Lower leg skin (tissue), 4 donors: Measurements from ENCODE around the gene MEGF6. TPM values are rescaled to one million over a fixed set of nuclear protein-coding genes. Genes with fewer than 3 reads are reported as not detected.

Experiments
- DNase-seq, 2 donors: peaks; one replicate each; pipeline ENCODE4 v3.0.0-alpha.2; 2019; ENCODE audit warnings: low spot score in 2 of 2
- H3K4me3 ChIP-seq: fragments of 200-600 bp; sonication (generic); 2 replicates; pipeline ENCODE4 v1.5.1; 2017; ENCODE audit warnings: mild to moderate bottlenecking, low read depth; ENCODE audit not compliant: poor library complexity, severe bottlenecking
- POLR2A ChIP-seq, 2 donors: fragments of 450-650 bp; IDR thresholded peaks; one replicate each; pipeline ENCODE4 v1.6.1; 2016 to 2017; ENCODE audit warnings: antibody characterized with exemption in 2 of 2, mild to moderate bottlenecking in 1 of 2, moderate library complexity in 1 of 2
- WGBS, 2 donors: methylation state at CpG; one replicate each; pipeline ENCODE4 v1.1.5; 2018; 5-methylcytosine and 5-hydroxymethylcytosine counted together
- intact Hi-C: fragments of 100-400 bp; cut with DNase I; formaldehyde crosslinking; loops from one replicate; pipeline ENCODE4 v1.15.0; 2023; ENCODE audit warnings: low total_unique reads
- total RNA-seq, 4 donors: library from RNA; depleted of rRNA; stranded (reverse); fragments of >200 nt; gene quantifications; one replicate each; pipeline ENCODE4 v1.1.0, GENCODE V29; 2016
- TF ChIP-seq, protein P1 (sequence below), 3 donors: fragments of 450-650 bp; IDR thresholded peaks; one replicate each; pipeline ENCODE4 v1.5.1; 2016; ENCODE audit warnings: antibody characterized with exemption in 3 of 3, mild to moderate bottlenecking in 3 of 3, moderate library complexity in 2 of 3

The MEGF6 gene
- total RNA-seq, 4 donors from 2014 or later, result 81.1 to 147 (median 86.1) TPM

DNA sequence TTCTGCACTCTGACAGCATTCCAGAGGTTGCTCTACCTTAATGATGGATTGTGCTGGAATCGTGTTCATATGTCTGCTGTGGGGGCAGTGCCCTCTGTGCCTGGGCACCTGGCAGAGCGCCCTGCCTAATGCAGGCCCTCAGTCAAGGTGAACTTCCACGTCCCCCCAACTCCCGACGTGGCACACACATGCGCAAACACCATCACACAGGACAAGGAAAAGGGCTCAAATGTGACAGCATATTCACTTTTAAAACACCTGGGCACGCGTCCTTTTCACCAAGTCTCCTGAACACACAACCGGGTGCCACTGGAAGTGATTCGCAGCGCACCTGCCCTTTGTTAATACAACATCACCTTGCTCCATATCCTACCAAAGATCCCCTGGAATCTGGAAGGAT, 25.2 kb upstream of the MEGF6 start:
- H3K4me3 ChIP-seq, result no peak overlapping the region
- TF ChIP-seq, protein P1, sequence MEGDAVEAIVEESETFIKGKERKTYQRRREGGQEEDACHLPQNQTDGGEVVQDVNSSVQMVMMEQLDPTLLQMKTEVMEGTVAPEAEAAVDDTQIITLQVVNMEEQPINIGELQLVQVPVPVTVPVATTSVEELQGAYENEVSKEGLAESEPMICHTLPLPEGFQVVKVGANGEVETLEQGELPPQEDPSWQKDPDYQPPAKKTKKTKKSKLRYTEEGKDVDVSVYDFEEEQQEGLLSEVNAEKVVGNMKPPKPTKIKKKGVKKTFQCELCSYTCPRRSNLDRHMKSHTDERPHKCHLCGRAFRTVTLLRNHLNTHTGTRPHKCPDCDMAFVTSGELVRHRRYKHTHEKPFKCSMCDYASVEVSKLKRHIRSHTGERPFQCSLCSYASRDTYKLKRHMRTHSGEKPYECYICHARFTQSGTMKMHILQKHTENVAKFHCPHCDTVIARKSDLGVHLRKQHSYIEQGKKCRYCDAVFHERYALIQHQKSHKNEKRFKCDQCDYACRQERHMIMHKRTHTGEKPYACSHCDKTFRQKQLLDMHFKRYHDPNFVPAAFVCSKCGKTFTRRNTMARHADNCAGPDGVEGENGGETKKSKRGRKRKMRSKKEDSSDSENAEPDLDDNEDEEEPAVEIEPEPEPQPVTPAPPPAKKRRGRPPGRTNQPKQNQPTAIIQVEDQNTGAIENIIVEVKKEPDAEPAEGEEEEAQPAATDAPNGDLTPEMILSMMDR (IDR thresholded peaks at IDR 0.05), result no peak
- TF ChIP-seq POLR2A (IDR thresholded peaks at IDR 0.05), result no peak
- WGBS, 2 donors, result 96 to 98% methylated on average over 11 of the region's 11 CpGs
- no peak for DNase-seq
- intact Hi-C loops, result no loop called here

DNA sequence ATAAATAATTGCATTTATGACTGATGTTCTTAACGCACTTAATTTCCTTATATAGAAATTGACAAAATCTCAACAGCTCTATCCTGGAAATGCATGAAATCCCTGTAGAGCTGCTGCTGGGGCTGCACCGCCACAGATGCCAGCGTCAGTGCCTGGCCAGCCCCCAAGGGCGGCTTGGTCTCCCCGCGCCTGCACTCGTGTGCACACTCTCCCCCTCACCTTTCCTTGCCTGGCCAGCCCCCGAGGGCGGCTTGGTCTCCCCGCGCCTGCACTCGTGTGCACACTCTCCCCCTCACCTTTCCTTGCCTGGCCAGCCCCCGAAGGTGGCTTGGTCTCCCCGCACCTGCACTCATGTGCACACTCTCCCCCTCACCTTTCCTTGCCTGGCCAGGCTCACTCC, 24.8 kb upstream of the MEGF6 start:
- H3K4me3 ChIP-seq, result no peak overlapping the region
- no peak for TF ChIP-seq POLR2A (IDR thresholded peaks at IDR 0.05)
- TF ChIP-seq, protein P1 (IDR thresholded peaks at IDR 0.05), result no peak
- 86 to 93% methylated on average over 14 of the region's 14 CpGs for WGBS, 2 donors
- no peak for DNase-seq
- intact Hi-C loops, result no loop called here

DNA sequence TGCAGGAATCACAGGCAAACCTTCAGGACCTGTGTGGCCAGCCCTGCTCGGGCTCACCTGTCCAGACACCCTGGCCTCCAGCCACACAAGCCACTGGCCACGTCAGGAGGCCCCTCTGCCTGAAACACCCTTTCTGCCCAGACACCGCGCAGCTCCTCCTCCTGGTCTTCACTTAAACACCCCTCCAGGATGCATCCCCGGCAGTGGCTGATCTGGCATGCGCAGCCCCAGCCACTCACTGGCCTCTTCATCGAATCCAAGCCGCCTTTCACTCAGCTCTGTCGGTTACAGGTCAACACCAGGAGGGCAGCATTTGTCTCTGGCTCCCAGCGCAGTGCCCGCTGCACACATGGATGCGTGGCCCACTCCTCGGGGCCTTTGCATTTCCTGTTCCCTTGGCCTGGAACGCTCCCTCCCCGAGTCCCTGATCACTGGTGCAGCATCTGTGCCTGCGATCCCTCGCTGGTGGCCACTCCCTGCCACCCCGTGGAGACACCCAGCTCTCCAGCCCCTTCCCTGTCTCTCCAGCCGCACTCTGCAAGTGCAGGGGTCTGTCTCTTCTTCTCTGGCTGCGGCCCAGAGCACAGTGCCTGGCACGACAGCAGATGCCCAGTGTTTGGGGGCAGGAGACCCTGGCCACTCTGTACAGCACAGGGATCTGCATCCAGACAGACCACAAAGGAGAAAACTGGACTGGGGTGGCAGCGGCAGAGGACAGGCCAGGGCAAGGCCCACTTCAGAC, 22.9 kb upstream of the MEGF6 start:
- DNase-seq, result no peak
- no peak for TF ChIP-seq POLR2A (IDR thresholded peaks at IDR 0.05)
- TF ChIP-seq, protein P1 (IDR thresholded peaks at IDR 0.05), result no peak
- WGBS, 2 donors, result 94% methylated on average over 22 of the region's 22 CpGs
- no peak overlapping the region for H3K4me3 ChIP-seq
- intact Hi-C loops, result no loop called here

DNA sequence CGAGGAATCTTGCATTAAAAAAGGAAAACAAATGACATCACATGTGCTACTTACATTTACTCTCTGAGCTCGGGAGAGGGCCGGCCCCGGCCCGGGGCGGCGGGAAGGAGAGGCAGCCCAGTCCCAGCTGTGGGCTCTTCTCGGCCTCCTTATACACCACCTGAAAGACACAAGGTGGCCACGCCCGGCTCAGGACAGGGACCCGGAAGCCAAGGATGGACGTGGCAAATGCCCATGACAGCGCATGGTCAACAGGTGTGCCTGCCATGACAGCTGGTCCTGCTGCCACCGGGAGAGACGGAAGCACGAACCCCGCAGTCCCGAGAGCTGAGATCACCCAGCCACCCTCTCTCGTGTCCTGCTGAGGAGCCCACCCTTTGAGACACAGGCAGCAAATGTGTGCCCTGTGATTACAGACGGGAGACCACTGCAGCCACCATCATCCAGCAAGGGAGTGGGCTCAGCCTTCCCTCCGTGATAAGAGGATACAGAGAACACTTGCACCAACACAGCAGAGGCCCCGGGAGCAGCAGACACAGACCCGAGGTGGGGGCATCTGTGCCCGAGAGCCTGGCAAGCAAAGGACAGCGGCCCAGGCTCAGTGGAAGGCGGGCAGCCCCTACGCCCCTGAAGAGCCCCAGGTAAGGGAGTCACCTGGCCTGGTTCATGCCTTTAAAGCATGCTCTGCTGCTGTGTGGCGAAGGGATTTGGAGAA, 22.2 kb upstream of the MEGF6 start:
- intact Hi-C loops, result no loop called here
- TF ChIP-seq, protein P1 (IDR thresholded peaks at IDR 0.05), result no peak
- TF ChIP-seq POLR2A (IDR thresholded peaks at IDR 0.05), result no peak
- DNase-seq, result no peak
- no peak overlapping the region for H3K4me3 ChIP-seq
- 92 to 94% methylated on average over 28 of the region's 28 CpGs for WGBS, 2 donors

DNA sequence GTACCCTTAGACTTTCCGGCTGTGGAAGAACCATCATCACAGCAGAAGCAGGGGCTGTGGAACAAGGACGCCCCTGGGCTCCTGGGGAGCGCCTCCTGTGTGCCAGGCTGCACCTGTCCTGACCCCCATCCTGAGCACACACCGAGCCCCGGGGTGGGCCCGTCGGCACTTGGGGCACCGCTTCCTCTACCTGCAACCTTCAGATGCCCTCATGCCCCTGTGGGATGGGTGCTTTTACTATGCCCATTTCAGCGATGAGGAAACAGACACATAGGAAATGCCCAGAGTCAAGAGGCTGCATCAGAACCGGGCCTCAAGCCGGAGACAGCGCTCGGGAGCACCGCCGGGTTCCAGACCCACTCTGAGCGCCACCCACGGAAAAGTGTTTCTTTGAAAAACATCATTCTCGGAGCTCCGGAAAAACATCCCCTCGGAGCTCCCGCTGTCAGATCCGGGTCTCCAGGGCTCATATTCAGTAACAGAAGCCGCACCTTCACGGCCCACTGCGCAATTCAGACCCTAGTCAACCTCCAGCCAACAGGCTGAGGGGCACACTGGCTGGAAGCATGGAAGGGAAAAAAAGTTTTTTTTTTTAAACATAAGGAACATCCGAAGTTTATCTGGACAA, 21.5 kb upstream of the MEGF6 start:
- TF ChIP-seq POLR2A (IDR thresholded peaks at IDR 0.05), result no peak
- TF ChIP-seq, protein P1 (IDR thresholded peaks at IDR 0.05), result no peak
- 94 to 95% methylated on average over 25 to 26 of the region's 26 CpGs for WGBS, 2 donors
- no peak for DNase-seq
- intact Hi-C loops, result no loop called here
- H3K4me3 ChIP-seq, result no peak overlapping the region
